Epidermal melanocyte (primary cell): ENCODE data around the gene DYSF.

Experiments
- DNase-seq: peaks from one replicate; pipeline ENCODE4 v3.0.0; 2011; ENCODE audit warnings: low spot score; ENCODE audit not compliant: insufficient read length

Gene DYSF

DNA sequence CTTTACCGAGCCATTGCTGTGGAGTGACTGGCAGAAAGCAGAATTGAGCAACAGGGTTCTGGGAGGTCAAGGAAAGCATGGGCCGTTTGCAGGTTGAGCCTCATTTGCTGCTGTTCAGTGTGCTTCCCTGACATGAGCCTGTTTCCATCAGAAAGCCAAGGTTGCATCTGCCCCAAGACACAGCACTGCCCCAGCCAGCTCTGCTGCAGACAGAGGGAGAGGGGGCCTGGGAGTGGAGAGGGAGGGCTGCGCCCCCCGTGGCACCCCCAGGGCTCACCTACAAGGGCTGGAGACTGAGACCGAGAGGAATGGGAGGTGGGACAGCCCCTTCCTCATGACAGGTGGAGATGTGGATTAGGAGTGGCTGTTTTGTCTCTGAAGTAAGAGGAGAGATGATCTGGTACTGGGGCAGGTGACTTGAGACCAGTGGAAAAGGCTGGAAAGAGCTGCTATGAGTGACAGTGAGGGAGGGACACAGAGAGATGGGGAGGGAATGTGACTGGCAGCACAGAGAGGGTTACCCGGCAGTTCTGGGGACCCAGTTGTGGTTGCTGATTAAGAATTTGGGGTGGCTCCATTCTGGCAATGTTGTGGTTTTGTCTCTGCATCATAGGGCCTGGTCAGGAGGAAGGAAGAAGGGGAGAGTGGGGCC lies 218.0 kb downstream of the DYSF start:
- DNase-seq: no peak

DNA sequence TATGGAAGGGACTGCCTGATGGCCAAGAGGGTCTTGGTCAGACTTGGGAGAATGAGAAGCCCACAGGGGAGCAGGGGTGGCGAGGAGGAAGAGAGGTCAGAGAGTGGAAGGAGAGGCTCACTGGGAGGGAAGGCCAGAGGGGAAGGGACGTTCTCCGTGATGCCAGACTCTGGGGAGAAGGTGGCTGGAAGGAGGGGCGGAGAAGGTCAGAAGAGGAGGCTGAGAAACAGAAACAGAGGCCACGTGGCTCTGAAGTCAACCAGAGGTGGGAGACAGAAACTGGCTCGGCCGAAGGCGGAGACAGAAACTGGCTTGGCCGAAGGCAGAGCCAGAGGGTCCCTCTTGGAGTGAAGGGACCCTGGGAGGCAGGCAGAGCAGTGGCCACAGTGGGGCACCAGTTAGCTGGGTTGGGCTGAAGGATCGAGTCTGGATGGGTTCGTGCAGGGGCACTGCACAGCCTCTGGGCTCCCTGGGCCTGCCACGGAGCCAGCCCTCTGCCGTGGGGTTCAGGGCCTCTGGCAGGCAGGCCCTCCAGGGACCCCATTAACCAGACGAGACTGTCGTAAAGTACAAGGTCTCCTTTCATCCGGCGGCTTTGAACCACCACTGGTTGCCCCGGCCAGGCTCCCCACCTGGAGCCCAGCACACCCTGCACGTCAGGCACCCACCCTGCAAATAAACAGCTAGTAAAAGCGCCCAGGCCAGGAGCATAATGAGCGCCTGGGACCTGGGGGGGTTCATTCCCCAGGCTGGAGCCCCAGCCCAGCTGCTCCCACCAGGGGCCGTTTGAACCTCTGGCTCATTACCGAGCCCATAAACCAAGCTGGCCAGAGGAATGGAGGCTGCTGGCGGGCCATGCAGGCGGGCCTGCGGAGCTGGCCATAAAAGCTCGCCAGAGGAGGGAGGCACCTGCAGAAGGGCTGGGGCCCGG lies 218.8 kb downstream of the DYSF start:
- DNase-seq: no peak

DNA sequence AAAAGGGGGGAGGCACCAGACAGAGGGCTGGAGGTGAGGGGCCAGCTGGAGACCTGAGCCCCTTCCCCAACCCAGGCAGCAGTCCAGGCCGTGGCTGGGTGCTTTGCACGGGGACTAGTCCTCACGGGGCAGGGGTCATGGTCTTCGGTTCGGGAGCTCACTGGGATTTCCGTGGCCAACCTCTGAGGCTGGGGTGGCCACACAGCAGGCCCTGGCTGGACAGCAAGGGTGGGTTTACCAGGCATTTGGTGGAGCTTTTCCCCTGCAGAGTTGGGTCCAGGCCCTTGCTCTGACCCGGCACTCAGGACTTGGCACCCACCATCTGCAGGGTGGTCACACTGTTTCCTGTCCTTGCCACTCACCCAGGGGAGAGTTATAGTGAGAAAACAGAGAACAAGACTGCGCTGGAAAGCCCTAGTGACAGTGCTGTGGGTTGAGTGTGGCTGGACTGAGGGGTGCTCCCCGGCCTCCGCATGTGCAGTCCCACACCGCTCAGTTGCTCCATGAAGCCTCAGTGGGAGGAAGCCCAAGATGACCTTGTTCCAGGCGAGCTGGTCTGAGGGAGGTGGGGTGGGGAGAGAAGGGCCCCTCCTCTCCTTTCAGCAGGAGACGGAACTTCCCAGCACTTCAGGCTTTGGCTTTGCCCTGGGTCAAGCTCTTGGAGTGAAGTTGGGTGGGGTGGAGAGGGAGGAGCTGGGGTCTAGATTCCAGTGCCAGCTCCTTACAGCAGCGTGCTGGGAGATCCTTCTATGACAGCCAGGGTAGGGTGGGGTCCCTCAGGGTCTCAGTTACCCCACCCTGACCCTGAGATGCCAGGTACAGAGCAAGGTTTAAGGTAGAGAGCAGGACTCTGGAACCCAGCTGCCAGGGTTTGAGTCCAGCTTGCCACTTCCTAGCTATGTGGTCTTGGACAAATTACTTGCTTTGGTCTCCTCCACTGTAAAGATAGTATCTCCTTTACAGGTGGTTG lies 219.8 kb downstream of the DYSF start:
- no peak for DNase-seq

DNA sequence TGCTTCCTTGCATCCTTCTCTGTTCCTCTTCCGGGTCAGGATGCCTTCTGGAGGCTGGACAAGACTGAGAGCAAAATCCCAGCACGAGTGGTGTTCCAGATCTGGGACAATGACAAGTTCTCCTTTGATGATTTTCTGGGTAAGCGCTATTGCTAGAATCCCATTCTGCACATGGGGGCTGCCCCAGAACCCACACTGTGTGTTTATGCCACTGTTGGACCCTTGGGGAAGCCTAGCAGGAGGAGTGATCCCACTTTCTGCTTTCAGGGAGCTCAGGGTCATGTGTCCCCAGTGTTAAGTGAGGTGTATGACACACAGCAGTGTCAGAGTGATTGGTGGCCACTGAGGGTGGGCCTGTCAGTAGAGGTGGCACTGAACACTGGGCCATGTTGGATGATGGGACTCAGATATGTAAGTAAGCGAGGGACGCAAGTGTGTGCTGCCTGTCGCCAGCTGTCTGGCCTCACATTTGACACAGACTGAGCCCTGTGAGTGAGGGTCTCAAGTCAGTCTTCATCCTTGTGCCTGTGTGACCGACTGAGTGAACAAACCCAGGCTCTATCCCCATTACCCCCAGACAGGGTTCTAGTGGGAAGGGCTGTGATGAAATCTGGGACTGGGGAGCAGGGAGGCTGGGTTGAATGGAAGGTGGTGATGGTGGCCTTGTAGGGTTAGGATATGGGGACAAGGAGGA lies 220.9 kb downstream of the DYSF start:
- no peak for DNase-seq

DNA sequence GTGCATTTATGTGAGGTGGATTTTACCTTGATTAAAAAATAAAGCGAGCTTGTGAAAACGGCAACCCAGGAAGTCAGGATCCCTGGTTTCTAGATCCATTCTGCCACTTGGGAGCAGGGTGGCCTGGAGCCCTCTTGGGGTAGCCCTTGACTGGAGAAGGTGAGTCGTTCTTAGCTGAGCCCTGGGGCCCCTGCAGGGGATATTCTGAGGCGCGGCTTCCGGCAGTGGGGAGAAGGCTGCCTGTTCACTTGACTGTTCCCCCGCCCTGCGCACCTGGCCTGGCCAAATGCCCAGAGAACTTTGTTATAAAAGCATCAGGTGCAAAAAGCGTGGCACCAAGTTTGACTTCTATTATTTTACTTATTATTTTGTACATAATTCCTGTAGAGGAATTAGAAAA lies 221.9 kb downstream of the DYSF start:
- no peak for DNase-seq

DNA sequence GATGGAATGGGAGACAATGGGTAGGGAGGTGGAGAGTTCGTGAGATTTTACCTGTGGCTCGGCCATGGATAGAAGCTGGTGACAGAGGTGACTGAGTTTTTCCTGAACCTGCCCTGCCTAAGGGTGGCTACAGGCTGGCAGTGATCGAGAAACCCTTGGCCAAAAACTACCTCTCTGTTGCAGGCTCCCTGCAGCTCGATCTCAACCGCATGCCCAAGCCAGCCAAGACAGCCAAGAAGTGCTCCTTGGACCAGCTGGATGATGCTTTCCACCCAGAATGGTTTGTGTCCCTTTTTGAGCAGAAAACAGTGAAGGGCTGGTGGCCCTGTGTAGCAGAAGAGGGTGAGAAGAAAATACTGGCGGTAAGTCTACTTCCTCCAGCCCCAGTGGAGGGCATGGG lies 225.5 kb downstream of the DYSF start:
- no peak for DNase-seq

DNA sequence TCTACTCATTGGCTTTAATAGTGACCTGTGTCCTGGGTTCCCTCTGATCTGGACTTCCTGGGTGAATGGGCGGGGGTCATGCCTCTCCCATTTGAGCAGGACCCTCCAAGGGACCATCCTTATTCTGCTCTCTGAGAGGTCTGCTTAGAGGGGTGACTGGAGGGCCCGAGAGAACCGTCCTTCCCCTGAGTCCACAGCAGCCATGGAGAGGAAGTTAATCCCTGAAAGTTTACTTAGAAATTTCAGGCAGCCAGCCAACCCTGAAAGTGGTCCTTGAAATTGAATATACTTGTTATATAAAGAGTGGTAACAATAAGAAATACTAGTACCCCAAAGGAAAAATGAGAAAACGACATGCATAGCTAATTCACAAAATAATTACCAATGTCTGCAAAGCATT lies 226.1 kb downstream of the DYSF start:
- DNase-seq: no peak

DNA sequence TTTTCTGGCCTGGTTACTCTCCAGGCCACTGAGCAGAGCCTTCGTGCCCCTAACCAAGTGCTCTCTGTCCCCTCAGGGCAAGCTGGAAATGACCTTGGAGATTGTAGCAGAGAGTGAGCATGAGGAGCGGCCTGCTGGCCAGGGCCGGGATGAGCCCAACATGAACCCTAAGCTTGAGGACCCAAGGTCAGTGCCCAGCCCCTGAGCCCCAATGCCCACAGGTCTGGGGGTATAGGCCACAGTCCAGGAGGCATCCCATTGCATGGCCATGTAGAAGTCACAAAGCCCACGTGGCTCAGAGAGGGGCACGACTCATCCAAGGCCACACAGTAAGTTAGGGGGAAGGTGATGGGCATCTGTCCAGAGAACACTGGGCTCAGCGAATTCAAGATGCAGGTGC lies 227.6 kb downstream of the DYSF start:
- no peak for DNase-seq

DNA sequence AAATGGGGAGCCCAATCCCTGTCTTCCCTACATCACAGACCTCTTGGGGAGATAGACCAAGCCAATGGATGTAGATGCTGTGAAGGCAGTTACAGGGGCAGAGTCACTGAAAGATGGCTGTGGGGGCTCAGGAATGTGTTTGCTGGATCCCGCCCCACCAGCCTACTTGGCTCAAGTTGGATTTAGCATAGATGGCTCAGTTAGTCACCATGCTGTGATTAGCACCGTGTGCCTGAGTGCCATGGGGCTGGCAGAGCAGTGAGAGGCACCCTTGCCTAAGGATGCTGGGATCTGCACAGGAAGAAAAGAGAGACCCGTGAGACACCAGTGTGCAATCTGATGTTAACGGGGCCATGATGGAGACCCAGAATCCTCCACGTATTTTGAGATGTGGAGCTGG lies 228.3 kb downstream of the DYSF start:
- no peak for DNase-seq

DNA sequence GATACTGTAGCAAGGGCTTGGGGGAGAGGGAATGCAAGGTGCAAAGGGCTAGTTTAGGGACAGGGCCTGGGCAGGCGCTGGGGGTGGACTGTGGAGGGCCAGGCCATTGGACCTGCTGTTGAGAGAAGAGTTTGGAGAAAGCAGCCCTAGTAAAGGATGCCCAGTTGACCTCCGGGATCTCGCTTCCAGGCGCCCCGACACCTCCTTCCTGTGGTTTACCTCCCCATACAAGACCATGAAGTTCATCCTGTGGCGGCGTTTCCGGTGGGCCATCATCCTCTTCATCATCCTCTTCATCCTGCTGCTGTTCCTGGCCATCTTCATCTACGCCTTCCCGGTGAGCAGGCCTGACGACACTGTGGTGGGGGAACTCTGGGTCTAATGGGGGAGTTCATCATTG lies 229.0 kb downstream of the DYSF start:
- DNase-seq: no peak

DNA sequence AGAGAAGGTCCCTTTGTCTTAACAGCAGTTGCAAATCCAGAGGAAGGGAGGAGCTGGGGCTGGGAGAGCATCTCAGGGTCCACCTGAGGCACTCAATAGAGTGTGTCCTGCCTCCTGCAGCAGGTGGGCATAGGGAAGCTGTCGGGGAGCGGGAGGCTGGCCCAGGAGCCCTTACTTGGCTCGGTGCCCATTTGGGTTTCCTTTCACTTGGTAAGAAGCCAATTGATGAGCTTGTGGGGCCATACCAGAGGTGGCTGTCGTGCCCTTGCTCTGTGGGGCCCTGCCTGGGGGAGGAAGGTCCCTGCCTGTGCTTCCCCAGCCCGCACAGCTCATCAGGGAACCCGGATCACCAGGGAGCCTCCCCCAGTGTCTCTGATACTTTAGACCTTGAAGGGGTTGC lies 229.7 kb downstream of the DYSF start:
- no peak for DNase-seq

DNA sequence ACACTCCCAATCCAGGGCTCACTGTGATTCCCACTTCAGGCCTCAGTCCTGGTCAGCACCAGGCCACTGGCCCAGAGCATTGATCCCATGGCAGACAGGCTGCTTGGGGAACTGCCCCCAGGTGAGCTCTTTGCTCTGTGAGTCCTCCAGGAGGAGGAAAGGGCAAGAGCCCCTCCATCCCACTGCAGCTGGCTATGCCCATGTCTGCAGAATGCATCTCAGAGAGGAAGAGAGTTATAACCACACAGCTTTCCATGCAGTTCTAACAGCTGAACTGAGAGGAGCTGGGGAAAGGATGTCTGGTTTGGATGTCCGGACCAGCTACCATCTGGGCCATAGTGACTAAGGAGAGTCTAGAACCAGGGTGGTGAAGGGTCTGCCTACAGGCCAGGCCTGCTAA lies 230.3 kb downstream of the DYSF start:
- DNase-seq: no peak

DNA sequence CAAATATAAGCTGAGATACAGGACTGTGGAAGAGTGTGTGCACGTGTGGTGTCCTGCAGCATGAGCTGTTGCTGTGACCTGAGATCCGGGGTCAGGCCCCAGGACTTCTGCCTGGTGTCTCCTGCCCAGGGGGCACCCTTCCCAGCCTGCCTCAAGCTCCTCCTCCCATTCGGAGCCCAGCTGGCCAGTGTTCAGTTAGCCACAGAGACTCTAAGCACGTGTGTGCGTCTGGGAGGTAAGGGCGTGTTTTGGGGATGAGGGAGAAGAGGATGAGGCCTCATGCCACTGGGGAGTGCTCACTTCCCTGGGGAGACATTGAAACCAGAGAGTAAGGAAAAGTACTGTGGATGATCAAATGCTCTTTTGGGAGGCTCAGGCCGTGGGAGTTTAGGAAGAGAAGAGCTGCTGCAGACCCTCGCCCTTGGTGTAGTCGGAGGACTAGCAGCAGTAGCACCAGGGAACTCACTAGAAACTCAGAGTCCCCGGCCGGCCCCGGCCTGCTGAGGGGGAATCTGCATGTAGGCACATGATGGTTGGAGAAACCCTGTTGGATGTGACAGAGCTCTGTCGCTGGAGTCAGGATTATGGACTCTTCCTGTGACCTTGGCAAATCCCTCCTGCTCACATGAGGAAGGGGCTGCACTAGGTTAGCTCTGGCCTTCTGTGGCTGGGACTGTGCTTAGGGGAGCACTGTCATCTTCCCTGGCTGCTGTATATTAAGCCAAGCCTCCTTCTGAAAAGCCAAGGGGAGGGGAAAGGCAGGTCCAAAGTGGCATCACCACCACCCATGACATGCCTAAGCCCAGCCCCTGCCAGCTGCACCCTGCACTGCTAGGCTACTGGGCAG lies 231.1 kb downstream of the DYSF start:
- DNase-seq: no peak

DNA sequence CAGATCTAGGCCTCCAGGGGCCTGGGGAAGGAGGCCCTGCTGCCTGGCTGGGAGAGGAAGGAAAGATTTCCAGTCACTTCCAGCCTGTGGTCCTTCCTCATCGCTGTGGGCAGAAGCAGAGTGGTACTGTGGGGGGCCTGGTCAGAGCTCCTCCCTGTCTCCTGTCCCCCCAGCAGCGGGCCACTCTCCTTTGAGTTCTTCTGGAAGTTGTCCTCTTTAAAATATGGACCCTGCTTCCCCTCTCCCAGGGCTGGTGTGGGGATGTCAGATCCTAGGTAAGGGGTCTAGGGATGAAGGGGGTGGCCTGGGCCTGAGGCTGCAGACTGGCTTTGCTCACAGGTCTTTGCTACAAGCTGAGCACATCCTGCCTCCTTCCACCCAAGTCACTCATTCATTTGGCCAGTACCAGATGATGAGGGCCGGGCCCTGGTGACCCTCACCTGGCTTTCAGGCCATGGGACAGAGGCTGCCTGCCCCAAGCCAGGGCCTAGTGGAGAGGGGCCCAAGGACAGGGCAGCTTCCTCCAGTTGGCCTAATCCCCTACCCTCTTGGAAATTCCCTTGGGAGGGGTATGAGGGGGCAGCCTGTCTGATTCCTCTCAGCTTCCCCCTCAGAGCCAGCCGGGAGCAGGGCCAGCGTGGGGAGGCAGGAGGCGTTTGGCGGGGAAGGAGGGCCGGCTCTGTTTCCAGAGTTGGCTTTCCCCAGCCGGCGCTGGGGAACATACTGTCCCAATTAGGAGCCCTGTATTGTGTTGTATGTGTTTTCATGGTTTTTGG lies 231.9 kb downstream of the DYSF start:
- no peak for DNase-seq

DNA sequence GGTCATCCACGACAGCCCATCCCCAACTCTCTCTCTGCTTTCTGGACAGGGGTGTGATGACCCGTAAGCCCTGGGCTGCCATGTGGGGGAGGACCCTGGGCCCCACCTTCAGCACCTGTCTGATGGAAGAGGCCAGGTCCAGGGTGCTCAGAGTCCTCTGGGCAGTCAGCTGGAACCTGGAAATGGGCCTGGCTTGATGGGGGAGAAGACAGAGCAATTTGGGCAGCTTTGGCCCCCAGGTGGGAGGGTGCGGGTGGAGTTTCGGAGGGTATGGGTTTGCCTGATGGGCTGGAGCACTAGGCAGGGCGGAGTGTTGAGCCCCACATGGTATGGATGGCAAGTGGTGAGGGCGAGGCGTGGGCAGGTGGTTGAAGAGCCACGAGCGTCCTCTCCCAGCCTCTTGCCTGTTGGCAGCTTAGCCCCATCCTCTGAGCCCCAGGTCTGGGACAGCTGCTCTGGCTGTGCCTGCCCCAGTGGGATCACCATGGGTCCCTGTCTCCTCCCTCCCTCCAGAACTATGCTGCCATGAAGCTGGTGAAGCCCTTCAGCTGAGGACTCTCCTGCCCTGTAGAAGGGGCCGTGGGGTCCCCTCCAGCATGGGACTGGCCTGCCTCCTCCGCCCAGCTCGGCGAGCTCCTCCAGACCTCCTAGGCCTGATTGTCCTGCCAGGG lies 232.7 kb downstream of the DYSF start:
- no peak for DNase-seq

DNA sequence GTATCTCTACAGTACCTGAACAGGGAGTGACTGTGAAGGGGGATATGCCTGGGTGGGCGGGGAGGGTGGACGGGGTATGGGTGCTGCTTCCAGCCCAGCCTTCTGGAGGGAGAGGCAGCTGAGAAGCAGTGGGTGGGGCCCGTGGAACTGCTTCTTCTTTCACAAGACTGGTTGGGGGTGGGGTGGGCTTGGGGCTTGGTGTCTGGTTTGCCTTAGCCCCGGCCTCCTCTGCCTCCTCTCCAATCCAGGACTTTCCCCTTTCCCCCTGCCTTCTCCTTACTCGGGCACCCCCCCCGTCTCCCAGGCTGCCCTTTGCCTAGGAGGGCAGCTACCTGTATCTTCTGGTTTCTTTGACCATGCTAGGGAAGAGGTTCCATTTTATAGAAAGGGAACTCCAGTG lies 233.4 kb downstream of the DYSF start:
- DNase-seq: no peak

DNA sequence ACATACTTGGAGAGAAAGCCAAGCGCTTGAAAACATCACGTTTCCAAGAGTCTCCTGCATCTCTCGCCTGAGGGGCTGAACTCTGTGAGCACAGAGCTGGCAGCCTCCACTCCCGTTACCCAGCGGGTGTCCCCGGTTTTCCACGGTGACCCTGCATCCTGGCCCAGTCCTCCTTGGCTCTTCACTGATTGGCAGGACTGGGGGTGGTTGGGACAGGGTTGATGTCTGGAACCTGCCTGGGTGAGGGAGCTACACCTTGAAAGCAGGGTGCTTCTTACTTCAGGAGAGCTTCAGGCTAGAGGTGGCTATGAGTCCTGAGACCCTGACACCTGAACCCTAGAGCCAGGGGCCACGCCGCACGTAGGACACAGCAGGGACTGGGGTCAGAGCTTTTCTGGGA lies 234.1 kb downstream of the DYSF start:
- DNase-seq: no peak

DNA sequence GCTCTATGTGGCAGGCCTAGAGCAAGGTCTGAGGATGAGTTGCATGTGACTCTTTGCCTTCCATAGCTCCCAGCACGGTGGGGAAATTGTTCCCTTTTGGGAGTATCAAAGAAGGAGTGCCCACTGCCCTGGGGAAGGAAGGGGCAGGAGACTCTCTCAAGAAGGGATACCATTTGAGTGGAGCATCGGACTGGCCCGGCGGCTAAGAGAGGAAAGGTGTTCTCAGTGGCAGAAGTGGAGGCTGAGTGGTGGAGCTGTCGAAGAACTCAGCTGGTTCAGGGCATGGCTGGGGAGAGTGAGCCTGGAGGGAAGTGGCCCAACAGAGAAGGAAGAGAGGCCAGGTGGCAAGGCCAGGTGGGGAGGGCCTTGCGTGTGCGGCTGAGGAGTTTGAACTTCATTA lies 235.2 kb downstream of the DYSF start:
- DNase-seq: no peak

DNA sequence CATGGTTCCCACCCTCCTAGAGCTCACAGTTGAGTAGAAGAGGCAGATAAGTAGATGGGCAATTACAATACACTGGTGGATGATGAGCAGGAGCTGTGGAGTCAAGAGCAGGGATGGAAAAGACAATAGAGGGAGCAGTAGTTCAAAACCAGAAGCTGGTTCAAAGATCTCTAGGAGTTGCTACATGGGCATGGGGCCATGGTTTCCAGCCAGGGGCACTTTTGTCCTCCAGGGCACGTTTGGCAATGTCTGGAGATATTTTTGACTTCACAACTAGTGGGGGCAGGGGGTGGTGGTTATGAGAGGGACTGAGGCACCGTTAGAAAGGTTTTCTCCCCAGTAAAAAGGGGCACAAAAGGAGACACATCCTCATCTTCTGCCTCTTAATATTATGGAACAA lies 236.0 kb downstream of the DYSF start:
- DNase-seq: no peak
